Mucosa of rectum (tissue), 2 donors: ENCODE results near the gene ANO7.

Experiments used
- H3K27ac ChIP-seq, 2 donors: one replicate each; pipeline ENCODE4 v1.7.0; 2013; ENCODE audit warnings: inconsistent platforms in 2 of 2, low read depth in 2 of 2, low read length in 2 of 2
- H3K27me3 ChIP-seq, 2 donors: one replicate each; pipeline ENCODE4 v1.7.0; 2013; ENCODE audit warnings: low read length in 2 of 2; ENCODE audit not compliant: control insufficient read depth in 2 of 2, insufficient read depth in 2 of 2
- H3K36me3 ChIP-seq, 2 donors: one replicate each; pipeline ENCODE4 v1.7.0; 2013; ENCODE audit warnings: low read length in 2 of 2; ENCODE audit not compliant: control insufficient read depth in 2 of 2, insufficient read depth in 2 of 2
- H3K4me1 ChIP-seq, 2 donors: one replicate each; pipeline ENCODE4 v1.7.0; 2013; ENCODE audit warnings: low read length in 2 of 2, mild to moderate bottlenecking in 1 of 2; ENCODE audit not compliant: control insufficient read depth in 2 of 2, insufficient read depth in 2 of 2
- H3K4me3 ChIP-seq, 2 donors: one replicate each; pipeline ENCODE4 v1.7.0; 2013; ENCODE audit warnings: low read length in 2 of 2
- H3K9ac ChIP-seq, 2 donors: one replicate each; pipeline ENCODE4 v1.7.0; 2013; ENCODE audit warnings: low read length in 2 of 2, low read depth in 1 of 2, mild to moderate bottlenecking in 1 of 2
- H3K9me3 ChIP-seq, 2 donors: one replicate each; pipeline ENCODE4 v1.7.0; 2013; ENCODE audit warnings: low read length in 2 of 2; ENCODE audit not compliant: control insufficient read depth in 2 of 2
- donor health status: healthy.
- donor health status: Normal muscosa, but diverticular disease.

The ANO7 gene

DNA sequence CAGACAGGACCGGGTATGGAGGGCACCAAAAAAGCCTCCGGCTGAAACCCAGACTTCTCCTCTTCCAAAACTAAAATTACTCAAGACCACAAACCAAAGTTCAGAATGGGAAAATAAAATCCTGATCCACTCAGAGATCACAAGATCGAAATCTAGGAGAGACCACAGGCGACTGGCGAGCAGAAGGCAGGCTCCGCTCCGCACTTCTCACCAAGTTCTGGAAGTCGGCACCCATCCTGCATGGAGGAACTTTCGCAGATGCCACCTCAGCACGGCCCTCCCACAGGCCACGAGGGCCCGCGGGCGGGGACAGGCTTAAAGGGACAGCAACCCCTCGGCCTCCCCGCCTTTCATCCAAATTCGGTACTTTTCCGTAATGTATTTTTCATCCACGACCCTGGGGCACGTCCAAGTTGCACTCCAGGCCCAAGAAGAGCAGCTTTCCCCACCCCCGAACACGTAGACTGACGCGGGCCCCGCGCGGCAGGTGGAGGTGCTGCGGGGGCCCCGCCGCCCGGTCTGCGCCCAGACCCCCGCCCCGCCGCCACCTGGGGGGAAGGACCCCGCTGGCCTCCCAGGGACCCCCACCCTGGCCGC lies 83.3 kb downstream of the ANO7 start:
- peaks cover 14 to 21% of the 10 kb centered on the region in 2 donors for H3K36me3 ChIP-seq
- no peaks in the 10 kb centered on the region for H3K27me3 ChIP-seq
- peak overlapping the region; percentile 63 to 83 for H3K9ac ChIP-seq
- H3K27ac ChIP-seq = peak overlapping the region; percentile 79 to 82
- peak overlapping the region; percentile 75 to 89 for H3K4me3 ChIP-seq
- no peaks in the 10 kb centered on the region for H3K9me3 ChIP-seq
- H3K4me1 ChIP-seq = peaks cover 20 to 25% of the 10 kb centered on the region in 2 donors

DNA sequence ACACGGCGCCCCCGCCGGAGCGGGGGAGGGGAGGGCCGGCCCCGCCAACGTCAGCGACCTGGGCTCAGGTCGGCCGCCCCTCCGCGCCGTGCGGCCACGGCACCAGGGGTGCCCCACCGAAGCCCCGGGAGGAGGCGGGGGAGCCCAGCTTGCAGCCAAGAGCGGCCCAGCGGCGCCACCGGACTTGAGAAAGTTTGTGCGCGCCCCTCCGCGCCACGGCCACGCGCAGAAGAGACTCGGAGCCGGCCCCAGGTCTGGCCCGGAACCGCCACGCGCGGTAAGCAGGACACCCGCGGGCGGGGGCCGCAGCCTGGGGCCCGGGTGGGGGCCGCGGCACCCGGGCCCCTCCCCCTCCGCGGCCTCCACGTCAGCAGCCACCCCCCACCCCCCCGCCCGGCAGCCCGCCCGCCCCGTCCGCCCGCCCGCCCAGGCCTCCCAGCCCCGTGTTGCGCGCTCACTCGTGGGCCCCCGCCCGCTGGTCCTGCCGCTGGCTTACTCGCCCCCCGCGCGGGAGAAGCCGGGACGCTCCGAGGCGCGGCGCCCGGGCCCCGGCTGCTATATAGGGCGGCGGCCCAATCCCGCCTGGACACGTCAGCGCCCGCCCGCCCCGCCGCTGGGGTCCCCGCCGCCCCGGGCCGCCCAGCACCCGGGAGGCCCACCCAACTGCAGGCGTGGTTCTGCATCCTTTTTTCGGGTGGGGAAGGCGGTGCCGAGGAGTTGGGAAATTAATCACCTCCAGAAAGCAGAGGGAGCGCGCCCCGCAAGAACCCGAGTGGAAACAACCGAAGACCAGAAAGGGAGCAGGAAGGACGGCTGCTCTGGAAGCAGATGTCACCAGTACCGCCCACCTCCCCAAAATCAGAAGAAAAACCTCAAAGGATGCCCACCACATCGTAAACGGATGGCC lies 84.1 kb downstream of the ANO7 start:
- Histone ChIP-seq H3K27ac (peak overlapping the region; percentile 79 to 82), H3K27me3 (no peaks in the 10 kb centered on the region), H3K4me1 (peaks cover 20 to 25% of the 10 kb centered on the region in 2 donors), H3K9me3 (no peaks in the 10 kb centered on the region), H3K9ac (peak overlapping the region; percentile 72 to 83), H3K4me3 (peak overlapping the region; percentile 75 to 89), H3K36me3 (peaks cover 8 to 18% of the 10 kb centered on the region in 2 donors)

DNA sequence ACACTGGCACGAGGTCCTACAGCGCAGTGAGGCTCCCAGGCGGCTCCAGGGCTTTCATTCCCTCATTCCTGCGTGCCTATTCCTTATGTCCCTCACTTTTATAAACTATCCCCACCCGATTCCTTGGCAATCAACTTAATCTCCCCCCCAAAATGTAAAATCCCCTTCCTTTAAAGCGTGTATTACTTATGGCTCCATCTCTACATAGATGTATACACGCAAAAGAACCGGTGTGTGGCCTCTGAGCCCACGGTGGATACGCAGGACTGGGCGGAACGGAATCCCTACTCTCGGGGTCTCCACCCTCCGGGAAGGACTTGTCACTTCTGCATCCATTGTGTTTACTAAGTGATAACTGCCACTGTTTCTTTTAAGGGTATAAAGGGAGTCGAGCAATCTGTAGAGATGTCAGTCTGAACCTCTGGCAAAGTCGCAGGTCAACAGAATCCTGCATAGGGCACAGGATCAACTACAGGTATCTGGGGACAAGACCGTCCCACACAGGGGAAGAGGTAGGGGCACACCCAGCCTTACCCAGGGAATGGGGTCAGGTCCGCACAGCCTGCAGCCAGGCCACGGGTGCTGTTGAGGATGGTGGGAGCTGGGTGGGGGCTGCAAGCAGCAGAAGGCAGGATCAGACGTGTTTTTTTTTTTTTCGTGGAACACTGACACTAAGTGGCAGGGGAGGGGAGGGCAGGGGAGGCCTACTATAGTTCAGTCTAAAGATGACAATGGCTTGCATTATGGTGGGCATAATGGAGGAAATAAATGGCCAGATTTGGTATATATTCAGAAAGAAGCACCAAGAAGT lies 84.9 kb downstream of the ANO7 start:
- Histone ChIP-seq H3K27me3 (no peaks in the 10 kb centered on the region), H3K9ac (peak overlapping the region; percentile 55 to 72), H3K27ac (peak overlapping the region; percentile 71 to 79), H3K9me3 (no peaks in the 10 kb centered on the region), H3K4me1 (peaks cover 20 to 25% of the 10 kb centered on the region in 2 donors), H3K4me3 (peak overlapping the region; percentile 75 to 76), H3K36me3 (peaks cover 3 to 9% of the 10 kb centered on the region in 2 donors)

- H3K4me1 ChIP-seq = peaks cover 20 to 25% of the 10 kb centered on the region in 2 donors
- no peaks in the 10 kb centered on the region for H3K9me3 ChIP-seq
- H3K9ac ChIP-seq = no peak overlapping the region
- H3K36me3 ChIP-seq = peaks cover 3% of the 10 kb centered on the region in 2 donors
- H3K27ac ChIP-seq = no peak overlapping the region
- no peaks in the 10 kb centered on the region for H3K27me3 ChIP-seq
- H3K4me3 ChIP-seq = no peak overlapping the region
Measured at GRCh38 chr2:241274127-241274526, 85.7 kb downstream of the ANO7 start.
